HUES48 (cell line): ENCODE data around the gene GLB1L.
A peak's percentile ranks its signal among the peaks of the same experiment; 100 is the strongest.

ENCODE experiments used
- H3K27ac ChIP-seq: one replicate; pipeline ENCODE4 v1.7.0; 2013; ENCODE audit warnings: low read depth, low read length, inconsistent platforms
- H3K27me3 ChIP-seq: 2 replicates; pipeline ENCODE4 v1.6.1; 2013; ENCODE audit warnings: mild to moderate bottlenecking, low read length; ENCODE audit not compliant: control insufficient read depth, insufficient read depth
- H3K36me3 ChIP-seq: 2 replicates; pipeline ENCODE4 v1.6.1; 2013; ENCODE audit warnings: low read length; ENCODE audit not compliant: control insufficient read depth, insufficient read depth
- H3K4me1 ChIP-seq: 2 replicates; pipeline ENCODE4 v1.6.1; 2013; ENCODE audit warnings: mild to moderate bottlenecking, low read length; ENCODE audit not compliant: control insufficient read depth, insufficient read depth
- H3K4me3 ChIP-seq: 2 replicates; pipeline ENCODE4 v1.5.1; 2013; ENCODE audit warnings: mild to moderate bottlenecking, low read depth, low read length
- H3K9ac ChIP-seq: 2 replicates; pipeline ENCODE4 v1.6.1; 2013; ENCODE audit warnings: mild to moderate bottlenecking, low read depth, low read length, moderate library complexity
- H3K9me3 ChIP-seq: 2 replicates; pipeline ENCODE4 v1.6.1; 2013; ENCODE audit warnings: low read length; ENCODE audit not compliant: control insufficient read depth, insufficient read depth

Gene GLB1L

DNA sequence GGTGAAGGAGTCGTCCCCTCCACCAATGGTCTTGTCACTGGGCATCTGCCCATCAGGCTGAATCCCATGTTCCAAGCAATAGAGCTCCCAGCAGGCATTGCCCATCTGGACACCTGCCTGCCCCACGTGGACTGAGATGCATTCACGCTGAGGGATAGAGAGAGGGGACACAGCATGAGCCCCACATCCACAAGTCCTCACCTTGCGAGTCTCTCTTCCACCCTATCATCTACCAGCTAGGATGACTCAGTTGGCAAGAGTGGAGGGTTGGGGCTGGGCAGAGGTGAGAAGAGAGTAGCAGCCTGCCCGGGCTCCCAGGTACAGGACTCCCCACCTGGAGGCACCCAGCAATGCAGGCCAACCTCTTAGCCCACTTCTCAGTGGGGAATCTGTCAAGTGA, 6.8 kb upstream of the GLB1L start:
- Histone ChIP-seq H3K9ac (no peak overlapping the region), H3K4me3 (peak overlapping the region; percentile 73; the same call in 1 of the 2 replicates), H3K36me3 (peaks cover 25% of the 10 kb centered on the region), H3K9me3 (no peaks in the 10 kb centered on the region), H3K4me1 (peaks cover 15% of the 10 kb centered on the region), H3K27ac (no peak overlapping the region), H3K27me3 (peaks cover 58% of the 10 kb centered on the region)

DNA sequence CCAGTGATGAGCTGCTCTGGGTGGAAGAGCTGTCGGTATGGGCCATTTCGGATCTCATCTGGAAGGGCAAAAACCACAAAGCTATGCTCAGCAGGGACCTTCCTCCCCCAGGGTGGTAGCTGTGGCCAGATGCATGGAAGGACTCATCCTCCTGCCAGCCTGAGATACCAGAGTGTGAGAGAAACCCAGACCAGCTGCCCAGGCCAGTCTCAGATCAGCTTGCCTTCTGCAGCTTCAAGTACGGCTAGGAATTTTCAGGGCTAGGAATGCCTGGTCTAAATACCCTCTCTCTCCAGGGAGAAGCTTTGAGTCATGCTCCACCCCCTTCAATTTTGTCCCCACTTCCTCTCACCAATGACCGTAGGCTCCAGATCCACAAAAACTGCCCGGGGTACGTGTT, 6.4 kb upstream of the GLB1L start:
- Histone ChIP-seq H3K9ac (no peak overlapping the region), H3K9me3 (no peaks in the 10 kb centered on the region), H3K4me1 (peaks cover 15% of the 10 kb centered on the region), H3K27me3 (peaks cover 56% of the 10 kb centered on the region), H3K27ac (no peak overlapping the region), H3K36me3 (peaks cover 29% of the 10 kb centered on the region), H3K4me3 (no peak overlapping the region)

DNA sequence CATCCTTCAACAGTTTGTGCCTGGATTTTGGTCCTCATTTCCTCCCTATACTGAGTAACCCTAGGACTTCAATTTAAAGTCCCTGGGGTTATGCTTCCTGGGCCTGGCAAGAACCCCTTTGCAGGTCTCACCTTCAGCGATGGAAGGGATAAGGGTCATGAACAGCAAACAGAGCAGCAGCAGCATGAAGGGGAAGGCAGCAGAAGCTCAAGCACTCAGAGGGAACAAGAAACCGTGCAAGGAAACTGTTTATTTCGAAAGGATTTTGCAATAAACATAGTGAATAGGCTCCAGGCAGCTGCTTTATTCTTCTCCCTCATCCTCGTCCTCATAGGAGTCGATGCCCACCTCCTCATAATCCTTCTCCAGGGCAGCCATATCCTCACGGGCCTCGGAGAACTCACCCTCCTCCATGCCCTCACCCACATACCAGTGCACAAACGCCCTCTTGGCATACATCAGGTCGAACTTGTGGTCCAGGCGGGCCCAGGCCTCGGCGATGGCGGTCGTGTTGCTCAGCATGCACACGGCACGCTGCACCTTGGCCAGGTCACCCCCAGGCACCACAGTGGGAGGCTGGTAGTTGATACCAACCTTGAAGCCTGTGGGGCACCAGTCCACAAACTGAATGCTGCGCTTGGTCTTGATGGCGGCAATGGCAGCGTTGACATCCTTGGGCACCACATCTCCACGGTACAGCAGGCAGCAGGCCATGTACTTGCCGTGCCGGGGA, 5.0 kb upstream of the GLB1L start:
- Histone ChIP-seq H3K36me3 (peaks cover 29% of the 10 kb centered on the region), H3K27ac (no peak overlapping the region), H3K27me3 (peaks cover 42% of the 10 kb centered on the region), H3K4me1 (peaks cover 19% of the 10 kb centered on the region), H3K4me3 (no peak overlapping the region), H3K9ac (no peak overlapping the region), H3K9me3 (no peaks in the 10 kb centered on the region)

DNA sequence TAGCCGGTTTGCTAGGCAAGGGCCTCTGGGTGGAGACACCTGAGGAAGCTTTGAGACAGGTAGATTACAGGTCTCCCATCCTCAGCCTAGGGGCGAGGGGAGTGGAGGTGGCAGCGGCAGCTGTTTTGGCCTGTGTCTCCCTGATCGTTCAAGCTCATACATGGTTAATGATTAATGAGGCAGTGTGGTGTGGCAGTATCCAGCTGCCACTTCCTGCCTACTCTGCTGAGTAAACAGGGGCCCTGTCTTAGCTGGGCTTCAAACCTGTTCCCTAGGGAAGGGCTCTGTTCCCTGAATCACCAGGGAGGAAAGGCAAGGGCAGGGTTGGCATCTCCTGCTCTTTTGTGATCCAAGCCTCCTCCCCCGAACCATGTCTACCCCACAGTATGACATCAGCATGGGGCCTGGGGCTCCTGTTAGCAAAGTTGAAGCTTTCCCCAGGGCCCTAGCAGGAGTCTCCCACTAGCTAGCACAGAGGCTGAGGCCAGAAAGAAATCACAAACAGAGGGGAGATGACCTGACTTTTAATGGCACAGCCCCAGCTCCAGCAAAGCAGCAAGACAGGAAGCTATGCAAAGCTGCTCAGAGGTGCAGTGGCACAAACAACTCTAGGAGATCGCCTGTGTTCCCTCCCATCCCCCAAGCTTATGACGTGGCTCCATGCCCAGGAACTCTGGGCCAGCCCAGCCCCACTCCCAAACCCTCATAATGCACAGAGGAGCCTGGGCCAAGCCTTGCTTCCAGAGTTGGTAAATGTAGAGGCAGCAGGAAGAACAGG, 4.1 kb upstream of the GLB1L start:
- H3K4me3 ChIP-seq = no peak overlapping the region
- peaks cover 33% of the 10 kb centered on the region for H3K27me3 ChIP-seq
- peak overlapping the region; percentile 70 for H3K27ac ChIP-seq
- H3K9me3 ChIP-seq = no peaks in the 10 kb centered on the region
- H3K4me1 ChIP-seq = peaks cover 15% of the 10 kb centered on the region
- no peak overlapping the region for H3K9ac ChIP-seq
- H3K36me3 ChIP-seq = peaks cover 29% of the 10 kb centered on the region

DNA sequence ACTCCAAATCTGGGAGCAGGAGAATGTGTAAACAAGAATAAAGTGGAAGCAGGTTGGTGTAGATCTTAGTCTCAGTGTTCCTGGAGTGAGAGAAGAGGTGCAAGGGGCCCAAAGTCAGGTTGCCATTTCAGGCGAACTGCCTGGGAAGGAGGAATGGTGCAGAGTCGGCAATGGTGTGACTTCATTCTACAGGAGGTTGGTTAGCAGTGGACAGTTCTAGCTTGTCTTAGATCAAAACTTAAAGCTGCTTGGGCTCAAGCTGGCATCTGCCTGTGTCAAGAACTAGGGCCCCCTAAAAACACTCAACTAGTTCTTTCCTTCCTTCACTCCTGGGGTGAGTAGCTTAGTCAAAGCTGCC, 3.6 kb upstream of the GLB1L start:
- Histone ChIP-seq H3K4me3 (no peak overlapping the region), H3K27me3 (peaks cover 28% of the 10 kb centered on the region), H3K9ac (no peak overlapping the region), H3K4me1 (peaks cover 14% of the 10 kb centered on the region), H3K27ac (peak overlapping the region; percentile 70), H3K36me3 (peaks cover 29% of the 10 kb centered on the region), H3K9me3 (no peaks in the 10 kb centered on the region)

DNA sequence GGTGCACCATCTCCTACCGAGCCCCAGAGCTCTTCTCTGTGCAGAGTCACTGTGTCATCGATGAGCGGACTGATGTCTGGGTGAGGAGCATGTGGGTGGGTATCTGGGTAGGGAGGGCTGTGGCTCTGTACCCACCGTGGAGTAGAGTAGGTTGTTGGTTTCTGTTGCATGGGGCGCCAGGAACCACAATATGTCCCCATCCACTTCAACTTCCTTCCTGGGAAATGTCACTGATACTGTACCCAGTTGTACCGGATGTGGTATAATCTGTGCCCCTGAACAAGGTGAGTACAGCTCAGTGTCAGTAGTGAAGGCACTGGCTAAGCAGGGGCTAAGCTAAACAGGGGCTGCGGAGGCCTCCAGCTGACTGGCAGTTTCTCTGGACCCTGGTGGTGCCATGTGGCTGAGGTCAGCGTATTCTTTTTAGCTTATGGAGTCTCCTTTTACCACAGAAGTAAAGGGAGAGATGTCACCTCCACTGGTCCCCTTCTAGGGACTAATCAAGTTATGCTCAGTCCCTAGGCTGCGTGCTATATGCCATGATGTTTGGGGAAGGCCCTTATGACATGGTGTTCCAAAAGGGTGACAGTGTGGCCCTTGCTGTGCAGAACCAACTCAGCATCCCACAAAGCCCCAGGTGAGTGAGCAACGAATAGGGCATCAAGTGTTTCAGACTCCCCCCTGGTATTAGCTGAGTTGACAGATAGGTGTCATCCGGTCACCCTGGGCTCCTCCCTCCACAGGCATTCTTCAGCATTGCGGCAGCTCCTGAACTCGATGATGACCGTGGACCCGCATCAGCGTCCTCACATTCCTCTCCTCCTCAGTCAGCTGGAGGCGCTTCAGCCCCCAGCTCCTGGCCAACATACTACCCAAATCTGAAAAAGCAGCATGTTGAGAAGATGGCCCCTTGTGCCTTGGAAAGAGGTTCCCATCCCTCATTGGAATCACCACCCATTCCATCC, 2.7 kb upstream of the GLB1L start:
- H3K4me1 ChIP-seq = peaks cover 14% of the 10 kb centered on the region
- H3K36me3 ChIP-seq = peaks cover 29% of the 10 kb centered on the region
- no peaks in the 10 kb centered on the region for H3K9me3 ChIP-seq
- H3K27ac ChIP-seq = no peak overlapping the region
- H3K4me3 ChIP-seq = no peak overlapping the region
- H3K9ac ChIP-seq = no peak overlapping the region
- peaks cover 19% of the 10 kb centered on the region for H3K27me3 ChIP-seq

DNA sequence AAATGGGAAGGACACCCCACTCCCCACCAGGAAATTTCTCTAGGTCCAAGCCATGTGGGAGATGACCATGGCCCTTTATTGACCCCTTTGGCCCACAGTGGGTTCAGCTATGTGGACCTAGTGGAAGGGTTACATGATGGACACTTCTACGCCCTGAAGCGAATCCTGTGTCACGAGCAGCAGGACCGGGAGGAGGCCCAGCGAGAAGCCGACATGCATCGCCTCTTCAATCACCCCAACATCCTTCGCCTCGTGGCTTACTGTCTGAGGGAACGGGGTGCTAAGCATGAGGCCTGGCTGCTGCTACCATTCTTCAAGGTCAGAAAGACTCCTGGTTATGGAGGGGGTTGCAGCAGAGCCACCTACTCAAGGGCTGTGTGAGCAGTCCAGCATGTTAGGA, 1.3 kb upstream of the GLB1L start:
- H3K9ac ChIP-seq = no peak overlapping the region
- H3K27ac ChIP-seq = no peak overlapping the region
- H3K4me1 ChIP-seq = peaks cover 4% of the 10 kb centered on the region
- H3K36me3 ChIP-seq = peaks cover 29% of the 10 kb centered on the region
- peaks cover 5% of the 10 kb centered on the region for H3K27me3 ChIP-seq
- H3K9me3 ChIP-seq = no peaks in the 10 kb centered on the region
- H3K4me3 ChIP-seq = no peak overlapping the region

DNA sequence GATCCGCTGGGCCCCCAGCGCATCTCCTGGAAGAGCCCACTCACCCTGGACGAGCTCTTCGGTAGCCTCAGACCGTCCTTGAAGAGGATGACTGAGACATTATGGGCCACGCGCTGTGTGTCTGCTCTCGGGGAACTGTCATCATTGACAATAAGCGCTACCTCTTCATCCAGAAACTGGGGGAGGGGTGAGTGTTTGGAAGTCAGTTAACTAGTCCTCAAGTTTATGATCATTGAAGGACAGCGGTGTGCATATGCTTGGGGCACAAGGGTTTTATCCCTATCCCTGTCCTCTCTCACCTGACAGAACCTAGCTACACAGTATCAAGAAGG, 621 bp upstream of the GLB1L start:
- peak overlapping the region; percentile 88 for H3K27ac ChIP-seq
- H3K4me1 ChIP-seq = peaks cover 4% of the 10 kb centered on the region
- peaks cover 29% of the 10 kb centered on the region for H3K36me3 ChIP-seq
- peak overlapping the region; percentile 88 for H3K9ac ChIP-seq
- no peaks in the 10 kb centered on the region for H3K9me3 ChIP-seq
- H3K27me3 ChIP-seq = no peaks in the 10 kb centered on the region
- peak overlapping the region; percentile 90 for H3K4me3 ChIP-seq

DNA sequence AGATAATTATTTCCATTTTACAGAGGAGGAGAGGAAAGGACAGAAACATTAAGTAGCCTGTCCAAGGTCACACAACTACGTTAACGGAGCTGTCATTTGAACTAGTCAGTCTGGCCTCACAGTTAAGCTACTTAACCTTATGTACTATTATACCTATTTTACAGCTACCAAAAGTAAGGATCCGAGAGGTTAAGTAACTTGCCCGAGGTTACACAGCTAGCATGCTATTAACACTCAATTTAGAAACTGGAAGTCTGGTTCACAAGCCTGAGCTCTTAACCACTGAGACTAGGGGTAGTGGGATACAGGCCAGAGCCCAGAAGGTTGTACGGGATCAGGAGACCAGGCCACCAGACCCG, 476 bp downstream of the GLB1L start:
- H3K9ac ChIP-seq = peak overlapping the region; percentile 48; the same call in 1 of the 2 replicates
- H3K4me3 ChIP-seq = peak overlapping the region; percentile 90
- H3K27ac ChIP-seq = peak overlapping the region; percentile 88
- peaks cover 23% of the 10 kb centered on the region for H3K36me3 ChIP-seq
- H3K9me3 ChIP-seq = no peaks in the 10 kb centered on the region
- peaks cover 4% of the 10 kb centered on the region for H3K4me1 ChIP-seq
- H3K27me3 ChIP-seq = no peaks in the 10 kb centered on the region

DNA sequence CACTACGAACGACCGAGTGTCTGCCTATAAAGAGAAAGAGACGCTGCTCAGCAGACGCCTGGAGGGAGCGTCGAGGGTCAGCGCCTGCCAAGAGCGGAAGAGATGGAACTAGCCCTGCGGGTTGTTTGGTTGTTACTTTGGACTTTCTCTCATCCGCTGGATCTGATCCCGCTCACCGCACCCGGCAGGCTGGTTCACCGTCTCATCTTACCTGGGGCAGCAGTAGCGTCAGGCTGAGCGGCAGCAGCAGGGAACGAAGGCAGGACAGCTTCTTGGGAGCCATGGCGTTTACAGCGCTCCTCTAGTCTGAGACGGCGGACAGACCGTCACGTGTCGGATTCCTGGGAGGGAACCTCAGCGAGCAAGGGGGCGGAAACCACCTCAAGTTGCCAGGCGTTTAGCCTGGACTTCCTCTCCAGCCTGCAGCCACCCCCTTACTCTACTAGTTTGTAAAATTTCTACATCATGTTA, 1.9 kb downstream of the GLB1L start:
- Histone ChIP-seq H3K4me1 (peaks cover 4% of the 10 kb centered on the region), H3K9me3 (no peaks in the 10 kb centered on the region), H3K36me3 (peaks cover 16% of the 10 kb centered on the region), H3K9ac (no peak overlapping the region), H3K27ac (no peak overlapping the region), H3K27me3 (no peaks in the 10 kb centered on the region), H3K4me3 (no peak overlapping the region)
